Kidney epithelial cell (primary cell): ENCODE data around the gene DHX32. TPM values are rescaled to one million over a fixed set of nuclear protein-coding genes. Genes with fewer than 3 reads are reported as not detected.

Experiments used
- DNase-seq: peaks from one replicate; pipeline ENCODE4 v3.0.0-alpha.2; 2010; ENCODE audit warnings: low read depth
- H3K27me3 ChIP-seq: 2 replicates; pipeline ENCODE4 v1.6.0; 2011; ENCODE audit warnings: low read length; ENCODE audit not compliant: control insufficient read depth, insufficient read depth
- H3K36me3 ChIP-seq: 2 replicates; pipeline ENCODE4 v1.5.1; 2011; ENCODE audit warnings: low read length; ENCODE audit not compliant: control insufficient read depth, insufficient read depth
- H3K4me3 ChIP-seq: 2 replicates; pipeline ENCODE4 v1.5.1; 2011; ENCODE audit warnings: low read depth, mild to moderate bottlenecking, control low read depth, low read length
- total RNA-seq: library from RNA; depleted of rRNA; stranded (reverse); fragments of >200 nt; gene quantifications from 2 replicates; pipeline ENCODE4 v1.2.3, GENCODE V29; 2015
- TF ChIP-seq, protein P1 (sequence below): IDR thresholded peaks from 2 replicates; pipeline ENCODE4 v1.5.1; 2011; ENCODE audit warnings: mild to moderate bottlenecking, moderate library complexity, low read length, control low read depth, inconsistent platforms; ENCODE audit not compliant: insufficient read depth, poor library complexity, severe bottlenecking

DHX32 gene
- total RNA-seq, 1 donor from 2014 or later, result 33.4 TPM

DNA sequence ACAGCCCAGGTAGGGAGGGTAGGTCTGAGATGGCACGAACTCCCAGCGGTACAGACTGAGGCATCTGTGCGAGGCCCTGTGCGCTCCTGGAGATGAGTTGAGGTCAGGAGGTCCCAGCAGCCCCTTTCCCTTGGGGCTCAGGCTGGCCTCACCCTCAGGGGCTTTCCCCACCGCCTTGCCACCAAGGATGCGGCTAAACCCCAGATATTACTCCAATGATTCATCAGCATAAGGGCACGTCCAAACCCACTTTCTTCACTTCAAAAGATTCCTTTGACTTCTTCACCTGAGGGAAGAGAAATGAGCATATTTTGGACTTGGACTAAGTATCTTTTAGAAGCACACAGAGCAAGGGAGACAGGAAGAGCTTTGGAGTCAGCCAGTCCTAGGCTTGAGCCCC, 78.4 kb downstream of the DHX32 start:
- no peak for DNase-seq
- Histone ChIP-seq H3K27me3 (no peaks in the 10 kb centered on the region), H3K4me3 (no peak overlapping the region), H3K36me3 (no peaks in the 10 kb centered on the region)
- TF ChIP-seq, protein P1, sequence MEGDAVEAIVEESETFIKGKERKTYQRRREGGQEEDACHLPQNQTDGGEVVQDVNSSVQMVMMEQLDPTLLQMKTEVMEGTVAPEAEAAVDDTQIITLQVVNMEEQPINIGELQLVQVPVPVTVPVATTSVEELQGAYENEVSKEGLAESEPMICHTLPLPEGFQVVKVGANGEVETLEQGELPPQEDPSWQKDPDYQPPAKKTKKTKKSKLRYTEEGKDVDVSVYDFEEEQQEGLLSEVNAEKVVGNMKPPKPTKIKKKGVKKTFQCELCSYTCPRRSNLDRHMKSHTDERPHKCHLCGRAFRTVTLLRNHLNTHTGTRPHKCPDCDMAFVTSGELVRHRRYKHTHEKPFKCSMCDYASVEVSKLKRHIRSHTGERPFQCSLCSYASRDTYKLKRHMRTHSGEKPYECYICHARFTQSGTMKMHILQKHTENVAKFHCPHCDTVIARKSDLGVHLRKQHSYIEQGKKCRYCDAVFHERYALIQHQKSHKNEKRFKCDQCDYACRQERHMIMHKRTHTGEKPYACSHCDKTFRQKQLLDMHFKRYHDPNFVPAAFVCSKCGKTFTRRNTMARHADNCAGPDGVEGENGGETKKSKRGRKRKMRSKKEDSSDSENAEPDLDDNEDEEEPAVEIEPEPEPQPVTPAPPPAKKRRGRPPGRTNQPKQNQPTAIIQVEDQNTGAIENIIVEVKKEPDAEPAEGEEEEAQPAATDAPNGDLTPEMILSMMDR, result no peak

- DNase-seq, result no peak
- TF ChIP-seq, protein P1, result no peak
- Histone ChIP-seq H3K4me3 (no peak overlapping the region), H3K27me3 (no peaks in the 10 kb centered on the region), H3K36me3 (no peaks in the 10 kb centered on the region)
Measured at GRCh38 chr10:125802131-125802530, 79.0 kb downstream of the DHX32 start.

DNA sequence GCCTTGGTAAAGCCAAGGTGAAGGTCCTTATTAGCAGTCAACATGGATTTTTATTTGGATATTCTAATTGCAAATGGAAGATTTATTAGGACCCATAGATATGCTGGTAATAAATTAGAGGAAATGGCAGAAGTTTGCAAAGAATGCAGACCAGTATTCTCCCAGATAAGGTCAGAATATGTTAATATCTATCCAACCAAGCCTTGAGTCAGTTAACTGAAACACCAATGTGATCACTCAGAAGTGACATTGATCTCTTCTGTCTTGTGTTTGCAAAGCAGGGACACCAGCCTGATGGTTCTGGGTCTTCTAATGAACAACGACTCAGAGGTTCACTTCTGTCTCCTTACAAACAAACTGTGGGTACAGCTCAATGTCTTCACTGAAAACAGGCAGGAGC, 79.5 kb downstream of the DHX32 start:
- no peak overlapping the region for H3K4me3 ChIP-seq
- no peaks in the 10 kb centered on the region for H3K36me3 ChIP-seq
- TF ChIP-seq, protein P1, result no peak
- DNase-seq, result no peak
- no peaks in the 10 kb centered on the region for H3K27me3 ChIP-seq

DNA sequence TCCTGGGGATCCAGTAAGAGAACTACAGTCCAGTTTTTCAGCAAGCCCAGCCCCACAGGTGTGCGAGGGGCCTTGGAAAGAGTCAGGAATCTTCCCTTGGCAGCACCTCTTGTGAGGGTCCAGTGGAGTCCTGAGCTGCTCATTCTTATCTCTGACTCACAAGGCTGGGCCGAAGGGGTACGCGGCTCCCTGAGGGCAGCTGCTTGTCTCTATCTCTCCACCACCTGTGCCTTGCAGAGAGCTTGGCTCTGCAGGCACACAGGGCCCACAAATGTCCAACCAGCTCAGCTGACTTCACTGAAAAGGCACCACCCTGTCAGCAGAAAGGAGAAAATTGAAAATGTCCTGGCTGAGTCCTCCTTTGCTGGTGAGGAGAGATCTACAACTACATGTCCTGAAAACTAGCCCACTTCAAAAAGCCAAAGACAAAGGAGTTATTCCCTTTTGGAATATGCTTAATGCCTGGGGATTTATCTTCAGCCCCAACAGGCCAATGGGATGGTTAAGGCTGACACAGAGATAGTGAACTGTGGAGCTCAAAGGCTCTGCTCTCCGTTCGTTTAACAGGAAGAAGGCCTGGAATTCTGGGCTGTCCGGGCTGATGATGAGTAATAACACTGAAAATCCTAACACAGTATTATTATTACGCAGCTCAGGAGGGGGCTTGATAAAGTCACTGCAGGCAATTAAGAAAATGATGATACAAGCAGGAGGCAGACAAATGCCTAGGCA, 81.5 kb downstream of the DHX32 start:
- TF ChIP-seq, protein P1, result no peak
- Histone ChIP-seq H3K27me3 (no peaks in the 10 kb centered on the region), H3K36me3 (no peaks in the 10 kb centered on the region), H3K4me3 (no peak overlapping the region)
- DNase-seq, result no peak

GRCh38 chr10:125797994-125798662, 83.0 kb downstream of the DHX32 start:
- DNase-seq, result no peak
- Histone ChIP-seq H3K4me3 (no peak overlapping the region), H3K36me3 (no peaks in the 10 kb centered on the region), H3K27me3 (no peaks in the 10 kb centered on the region)
- TF ChIP-seq, protein P1, result no peak
